ENCODE measurements around the gene ZNF697.

Gene ZNF697

GRCh38 chr1:119664067-119664466 is 16.0 kb upstream of the ZNF697 start (continued):
- no peak for TF ChIP-seq ZNF645 (tag by site-specific recombination; IDR thresholded peaks at IDR 0.05)
- TF ChIP-seq SCRT2 (tag by site-specific recombination; IDR thresholded peaks at IDR 0.05) = no peak
- TF ChIP-seq ZNF37A (tag by site-specific recombination; IDR thresholded peaks at IDR 0.05) = no peak
- TF ChIP-seq ZNF488 (tag by site-specific recombination; IDR thresholded peaks at IDR 0.05) = no peak
- TF ChIP-seq OSR2 (tag by site-specific recombination; IDR thresholded peaks at IDR 0.05) = no peak
- no peak for TF ChIP-seq ZNF529 (tag by site-specific recombination; IDR thresholded peaks at IDR 0.05; ENCODE audit: insufficient replicate concordance)
- no peak for TF ChIP-seq ZBTB48 (tag by site-specific recombination; IDR thresholded peaks at IDR 0.05)

GRCh38 chr1:119662034-119662437 is 14.0 kb upstream of the ZNF697 start:
- CTCF ChIA-PET = interaction anchor here (0.6 to 10.6 kb wide), 11 partner anchors 9 to 195 kb away, joined by 3 to 190 read pairs (median 7); partner anchors contain the start of gene ZNF697
- Histone ChIP-seq H3K4me3 (ENCODE audit: low read depth, low read length) (no peak overlapping the region), H3K9me3 (ENCODE audit: control insufficient read depth, insufficient read depth, low read depth, low read length) (no peaks in the 10 kb centered on the region), H3K4me1 (ENCODE audit: control insufficient read depth, insufficient read depth, low read length) (no peaks in the 10 kb centered on the region), H3K27ac (ENCODE audit: extremely low read depth, low read depth, low read length) (no peak overlapping the region), H3K36me3 (ENCODE audit: control insufficient read depth in 2 of 2, insufficient read depth in 1 of 2, low read length in 2 of 2) (no peaks in the 10 kb centered on the region)
- POLR2A ChIA-PET = interaction anchor here (4.1 kb wide), 1 partner anchor 14 kb away, joined by 30 read pairs; the partner anchor contains the start of gene ZNF697
- 0 out of 2 replicates have a peak, but pooled peaks have one; percentile 21 for TF ChIP-seq ZNF596 (tag by site-specific recombination; IDR thresholded peaks at IDR 0.05)
- TF ChIP-seq ZNF610 (tag by site-specific recombination; IDR thresholded peaks at IDR 0.05; ENCODE audit: borderline replicate concordance) = no peak
- TF ChIP-seq ZNF211 (tag by site-specific recombination; IDR thresholded peaks at IDR 0.05; ENCODE audit: low read depth) = no peak
- TF ChIP-seq ZNF140 (tag by site-specific recombination; IDR thresholded peaks at IDR 0.05) = no peak
- no peak for TF ChIP-seq GFI1B (tag by site-specific recombination; IDR thresholded peaks at IDR 0.05)
- no peak for TF ChIP-seq ZNF157 (tag by site-specific recombination; IDR thresholded peaks at IDR 0.05)
- TF ChIP-seq GLI4 (tag by site-specific recombination; IDR thresholded peaks at IDR 0.05) = no peak
- TF ChIP-seq KLF17 (tag by site-specific recombination; IDR thresholded peaks at IDR 0.05) = peak; percentile 28; the same call in 1 of the 2 replicates
- TF ChIP-seq ZNF571 (tag by site-specific recombination; IDR thresholded peaks at IDR 0.05) = no peak
- no peak for TF ChIP-seq ZNF658 (tag by site-specific recombination; IDR thresholded peaks at IDR 0.05)
- TF ChIP-seq BCL6B (tag by site-specific recombination; IDR thresholded peaks at IDR 0.05) = peak; percentile 85
- peak; percentile 61; the same call in 1 of the 2 replicates for TF ChIP-seq ZNF18 (tag by site-specific recombination; IDR thresholded peaks at IDR 0.05)
- TF ChIP-seq HOXD13 (CRISPR knock-in tag; IDR thresholded peaks at IDR 0.05; ENCODE audit: borderline replicate concordance) = no peak
- peak; percentile 91 for TF ChIP-seq FEZF1 (tag by site-specific recombination; IDR thresholded peaks at IDR 0.05)
- TF ChIP-seq ZNF335 (tag by site-specific recombination; conservative IDR thresholded peaks at IDR 0.05) = peak; percentile 25; the same call in 1 of the 2 replicates
- peak; percentile 51; the same call in 1 of the 2 replicates for TF ChIP-seq GLIS1 (tag by site-specific recombination; IDR thresholded peaks at IDR 0.05)
- no peak for TF ChIP-seq ZNF677 (tag by site-specific recombination; IDR thresholded peaks at IDR 0.05)
- TF ChIP-seq ZNF501 (tag by site-specific recombination; IDR thresholded peaks at IDR 0.05) = no peak
- peak; percentile 53; the same call in 1 of the 2 replicates for TF ChIP-seq ZIC2 (tag by site-specific recombination; IDR thresholded peaks at IDR 0.05)
- no peak for TF ChIP-seq PBX3 (CRISPR knock-in tag; IDR thresholded peaks at IDR 0.05)
